ENCODE results near the gene TMEM87B. TPM values are rescaled to one million over a fixed set of nuclear protein-coding genes. Genes with fewer than 3 reads are reported as not detected.

Gene TMEM87B
- total and polyA plus RNA-seq, 2 of the 4 experiments (the other 2 are of a cell fraction), result 6.3 to 12.5 TPM

DNA sequence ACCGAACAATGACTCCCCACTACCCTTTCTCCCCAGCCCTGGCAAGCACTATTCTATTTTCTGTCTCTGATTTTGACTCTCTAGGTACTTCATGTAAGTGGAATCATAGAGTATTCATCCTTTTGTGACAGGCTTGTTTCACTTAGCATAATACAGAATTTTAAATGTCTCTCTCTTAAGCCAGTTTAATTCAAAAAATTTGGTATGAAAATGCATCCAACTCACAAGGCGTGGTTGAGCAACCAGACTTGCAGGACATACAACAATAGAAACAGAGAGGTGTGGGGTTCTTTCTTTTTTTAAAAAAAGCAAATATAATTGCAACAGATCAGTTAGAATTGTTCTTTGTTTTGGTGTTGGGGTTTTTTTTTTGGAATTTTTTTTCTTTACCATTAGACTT lies 47.6 kb upstream of the TMEM87B start:
- CTCF ChIA-PET, result no interaction called here
- no peak overlapping the region for H4K5ac ChIP-seq (ENCODE audit: low read depth, low read length)

More for the DNA sequence above, 47.6 kb upstream of the TMEM87B start:
- DNase-seq (no peak), ATAC-seq (ENCODE audit: low read depth) (no peak)
- Histone ChIP-seq H3K4me2 (ENCODE audit: low read depth, low read length) (no peak overlapping the region), H3K27ac (ENCODE audit: insufficient read depth, low read length) (no peak overlapping the region), H2BK15ac (ENCODE audit: low read depth, low read length) (no peak overlapping the region), H4K91ac (ENCODE audit: insufficient read depth, low read depth, low read length) (no peak overlapping the region), H3K79me1 (ENCODE audit: low read depth in 1 of 2, low read length in 2 of 2) (no peaks in the 10 kb centered on the region), H3K4me3 (ENCODE audit: insufficient read depth, low read depth, low read length) (no peak overlapping the region), H2BK20ac (ENCODE audit: low read depth, low read length) (no peak overlapping the region), H2AK9ac (replicated peaks; ENCODE audit: low read depth, low read length, poor library complexity) (no peak overlapping the region), H3K9me3 (ENCODE audit: control insufficient read depth, insufficient read depth, low read length) (no peaks in the 10 kb centered on the region), H3K9me1 (ENCODE audit: insufficient read depth, low read length) (no peaks in the 10 kb centered on the region), H2BK120ac (ENCODE audit: low read depth, low read length) (no peak overlapping the region), H3K4ac (ENCODE audit: low read depth, low read length) (no peak overlapping the region), H3K14ac (replicated peaks; ENCODE audit: low read depth, low read length) (no peak overlapping the region), H2AFZ (replicated peaks; ENCODE audit: low read length, poor library complexity) (no peak overlapping the region), H4K8ac (ENCODE audit: low read depth in 2 of 2, low read length in 2 of 2) (no peak overlapping the region), H2BK5ac (ENCODE audit: low read depth, low read length, poor library complexity, severe bottlenecking) (no peak overlapping the region), H3K36me3 (ENCODE audit: control insufficient read depth, insufficient read depth, low read length) (no peaks in the 10 kb centered on the region), H3K9ac (ENCODE audit: low read depth, low read length) (no peak overlapping the region), H3K18ac (ENCODE audit: low read depth, low read length) (no peak overlapping the region), H2AK5ac (ENCODE audit: low read depth, low read length) (no peak overlapping the region), H4K20me1 (ENCODE audit: insufficient read depth, low read length) (no peaks in the 10 kb centered on the region), H3K4me1 (ENCODE audit: control insufficient read depth, insufficient read depth, low read length) (no peaks in the 10 kb centered on the region), H3K56ac (ENCODE audit: extremely low read depth, insufficient read depth, low read length) (no peak overlapping the region), H3K27me3 (ENCODE audit: control insufficient read depth, insufficient read depth, low read length) (peaks cover 11% of the 10 kb centered on the region), H3K23ac (ENCODE audit: low read depth, low read length) (no peak overlapping the region)
- dilution Hi-C loops (cut with HindIII; ENCODE audit: low sequenced_read_pairs, unreplicated experiment) (no loop called here), in situ Hi-C loops (cut with MboI; ENCODE audit: low sequenced_read_pairs) (no loop called here), intact Hi-C loops (cut with micrococcal nuclease) (no loop called here)
- no TSS peak for BruUV-seq (replicated peaks)
- no CpG with 5 or more reads among the region's 2 CpGs for WGBS, 2 experiments (ENCODE audit: extremely low coverage in 2 of 2, insufficient read length in 1 of 2)
- POLR2A ChIA-PET (ENCODE audit: unreplicated experiment), result no interaction called here
- TF ChIP-seq MAZ (IDR thresholded peaks at IDR 0.05; ENCODE audit: borderline replicate concordance, low read depth, low read length) (no peak), MAFK (IDR thresholded peaks at IDR 0.05; ENCODE audit: low read depth, low read length) (no peak), SMC3 (IDR thresholded peaks at IDR 0.05; ENCODE audit: low read depth, low read length) (no peak), CHD1 (IDR thresholded peaks at IDR 0.05; ENCODE audit: low read depth, low read length) (no peak), NFE2L2 (IDR thresholded peaks at IDR 0.05; ENCODE audit: low read depth, low read length) (no peak), CEBPB (IDR thresholded peaks at IDR 0.05; ENCODE audit: low read depth, low read length) (no peak), RAD21 (IDR thresholded peaks at IDR 0.05; ENCODE audit: low read length) (no peak), FOS (IDR thresholded peaks at IDR 0.05; ENCODE audit: low read depth, low read length) (no peak), BHLHE40 (IDR thresholded peaks at IDR 0.05; ENCODE audit: low read depth, low read length) (no peak), POLR2A (IDR thresholded peaks at IDR 0.05; ENCODE audit: low read depth, low read length) (no peak)
- TF ChIP-seq, protein P1, sequence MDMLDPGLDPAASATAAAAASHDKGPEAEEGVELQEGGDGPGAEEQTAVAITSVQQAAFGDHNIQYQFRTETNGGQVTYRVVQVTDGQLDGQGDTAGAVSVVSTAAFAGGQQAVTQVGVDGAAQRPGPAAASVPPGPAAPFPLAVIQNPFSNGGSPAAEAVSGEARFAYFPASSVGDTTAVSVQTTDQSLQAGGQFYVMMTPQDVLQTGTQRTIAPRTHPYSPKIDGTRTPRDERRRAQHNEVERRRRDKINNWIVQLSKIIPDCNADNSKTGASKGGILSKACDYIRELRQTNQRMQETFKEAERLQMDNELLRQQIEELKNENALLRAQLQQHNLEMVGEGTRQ (IDR thresholded peaks at IDR 0.05; ENCODE audit: low read depth, low read length), result no peak
- TF ChIP-seq, protein P2, sequence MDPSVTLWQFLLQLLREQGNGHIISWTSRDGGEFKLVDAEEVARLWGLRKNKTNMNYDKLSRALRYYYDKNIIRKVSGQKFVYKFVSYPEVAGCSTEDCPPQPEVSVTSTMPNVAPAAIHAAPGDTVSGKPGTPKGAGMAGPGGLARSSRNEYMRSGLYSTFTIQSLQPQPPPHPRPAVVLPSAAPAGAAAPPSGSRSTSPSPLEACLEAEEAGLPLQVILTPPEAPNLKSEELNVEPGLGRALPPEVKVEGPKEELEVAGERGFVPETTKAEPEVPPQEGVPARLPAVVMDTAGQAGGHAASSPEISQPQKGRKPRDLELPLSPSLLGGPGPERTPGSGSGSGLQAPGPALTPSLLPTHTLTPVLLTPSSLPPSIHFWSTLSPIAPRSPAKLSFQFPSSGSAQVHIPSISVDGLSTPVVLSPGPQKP (IDR thresholded peaks at IDR 0.05; ENCODE audit: borderline replicate concordance, low read depth, low read length), result no peak
- TF ChIP-seq, protein P3, sequence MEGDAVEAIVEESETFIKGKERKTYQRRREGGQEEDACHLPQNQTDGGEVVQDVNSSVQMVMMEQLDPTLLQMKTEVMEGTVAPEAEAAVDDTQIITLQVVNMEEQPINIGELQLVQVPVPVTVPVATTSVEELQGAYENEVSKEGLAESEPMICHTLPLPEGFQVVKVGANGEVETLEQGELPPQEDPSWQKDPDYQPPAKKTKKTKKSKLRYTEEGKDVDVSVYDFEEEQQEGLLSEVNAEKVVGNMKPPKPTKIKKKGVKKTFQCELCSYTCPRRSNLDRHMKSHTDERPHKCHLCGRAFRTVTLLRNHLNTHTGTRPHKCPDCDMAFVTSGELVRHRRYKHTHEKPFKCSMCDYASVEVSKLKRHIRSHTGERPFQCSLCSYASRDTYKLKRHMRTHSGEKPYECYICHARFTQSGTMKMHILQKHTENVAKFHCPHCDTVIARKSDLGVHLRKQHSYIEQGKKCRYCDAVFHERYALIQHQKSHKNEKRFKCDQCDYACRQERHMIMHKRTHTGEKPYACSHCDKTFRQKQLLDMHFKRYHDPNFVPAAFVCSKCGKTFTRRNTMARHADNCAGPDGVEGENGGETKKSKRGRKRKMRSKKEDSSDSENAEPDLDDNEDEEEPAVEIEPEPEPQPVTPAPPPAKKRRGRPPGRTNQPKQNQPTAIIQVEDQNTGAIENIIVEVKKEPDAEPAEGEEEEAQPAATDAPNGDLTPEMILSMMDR (conservative IDR thresholded peaks at IDR 0.05; ENCODE audit: low read depth, low read length), result no peak

Measured in IMR-90 (cell line).